IPS-18c (cell line): ENCODE measurements around the gene G6PD.
A peak's percentile ranks its signal among the peaks of the same experiment; 100 is the strongest.

ENCODE experiments used
- H3K4me3 ChIP-seq: 2 replicates; pipeline ENCODE4 v1.7.0; 2013; ENCODE audit warnings: low read depth, mild to moderate bottlenecking, low read length, moderate library complexity; ENCODE audit not compliant: insufficient read depth
- H3K9me3 ChIP-seq: one replicate; pipeline ENCODE4 v1.6.1; 2013; ENCODE audit warnings: mild to moderate bottlenecking, low read length, moderate library complexity; ENCODE audit not compliant: control insufficient read depth, insufficient read depth

The G6PD gene

DNA sequence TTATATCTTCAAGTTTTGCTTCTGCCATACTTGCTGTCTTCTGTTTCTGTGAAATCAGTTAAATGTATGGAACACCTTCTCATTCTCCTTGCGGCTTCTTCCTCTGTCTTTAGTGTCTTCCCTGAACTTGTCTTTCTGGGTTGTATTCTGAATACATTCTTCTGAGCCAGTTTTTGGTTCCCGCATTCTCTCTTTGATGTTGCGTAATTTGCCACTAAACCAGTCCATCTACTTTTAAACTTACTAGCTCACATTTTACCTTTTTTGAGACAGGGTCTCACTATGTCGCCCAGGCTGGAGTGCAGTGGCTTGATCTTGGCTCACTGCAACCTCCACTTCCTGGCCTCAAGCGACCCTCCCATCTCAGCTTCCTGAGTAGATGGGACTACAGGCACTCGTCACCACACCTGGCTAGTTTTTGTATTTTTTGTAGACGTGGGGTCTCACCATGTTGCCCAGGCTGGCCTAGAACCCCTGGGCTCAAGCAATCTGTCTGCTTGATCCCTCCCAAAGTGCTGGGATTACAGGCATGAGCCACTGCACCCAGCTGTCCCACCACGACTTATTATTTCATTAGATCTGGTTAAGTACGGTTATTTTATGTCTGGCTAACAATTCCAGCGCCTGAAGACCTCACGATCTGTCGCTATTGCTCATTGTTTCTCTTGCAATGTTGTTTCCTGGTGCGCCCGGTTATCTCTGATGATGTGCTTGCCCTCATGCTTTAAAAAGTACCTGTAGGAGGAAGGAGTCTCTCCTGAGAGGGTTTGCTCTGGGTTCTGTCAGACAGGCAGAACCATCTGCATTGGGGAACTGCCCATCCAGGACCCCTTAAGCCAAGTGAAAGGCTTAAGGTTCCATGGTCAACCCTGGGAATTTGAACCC lies 20.8 kb downstream of the G6PD start:
- Histone ChIP-seq H3K4me3 (no peak overlapping the region), H3K9me3 (peaks cover 16% of the 10 kb centered on the region)

- H3K4me3 ChIP-seq, result no peak overlapping the region
- H3K9me3 ChIP-seq, result peaks cover 7% of the 10 kb centered on the region
These were observed 27.3 kb downstream of the G6PD start for GRCh38 chrX:154519389-154519788.

- peaks cover 7% of the 10 kb centered on the region for H3K9me3 ChIP-seq
- peak overlapping the region; percentile 40 for H3K4me3 ChIP-seq
These were observed 29.4 kb downstream of the G6PD start for GRCh38 chrX:154517101-154517781.

- Histone ChIP-seq H3K9me3 (peaks cover 7% of the 10 kb centered on the region), H3K4me3 (peak overlapping the region; percentile 40)
These were observed 30.0 kb downstream of the G6PD start for GRCh38 chrX:154516656-154517100.

DNA sequence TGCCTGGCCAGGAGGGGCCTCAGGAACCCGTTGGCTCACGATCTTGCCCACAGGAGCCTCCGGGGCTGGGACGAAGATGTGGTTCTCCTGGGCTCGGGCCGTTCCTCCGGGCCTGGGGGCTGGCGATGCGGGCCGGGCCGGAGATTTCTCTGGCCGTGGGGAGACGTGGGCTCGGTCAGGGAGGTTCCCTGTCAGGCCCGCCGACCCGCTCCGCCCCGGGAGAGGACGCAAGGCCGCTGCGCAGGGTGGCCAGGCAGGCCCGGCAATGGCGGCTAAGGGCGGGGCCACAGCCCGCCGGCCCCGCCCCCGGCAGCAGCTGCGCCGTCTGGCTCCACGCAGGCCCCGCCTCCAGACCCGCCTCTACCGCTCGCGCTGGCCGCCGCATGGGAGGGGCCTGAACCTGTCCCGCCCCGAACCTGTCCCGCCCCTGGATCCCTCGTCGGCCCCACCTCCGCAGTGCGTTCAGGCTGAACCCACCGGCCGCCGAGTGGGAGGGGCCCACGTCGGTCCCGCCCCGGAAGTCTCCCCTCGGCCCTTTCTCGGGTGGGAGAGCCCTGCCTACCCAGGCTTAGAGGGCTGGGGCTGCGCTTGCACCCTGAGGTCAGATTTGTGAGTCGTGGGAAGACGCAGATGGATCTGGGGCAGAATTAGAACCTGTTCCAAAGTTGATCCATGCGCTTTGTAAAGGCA lies 30.5 kb downstream of the G6PD start, which contains the start of gene FAM3A:
Gene FAM3A, minus strand, starts transcription at position 267 of the 690 bp plus-strand sequence. CDS start 460 bp downstream, outside the sequence.
- peaks cover 7% of the 10 kb centered on the region for H3K9me3 ChIP-seq
- H3K4me3 ChIP-seq, result peak within 1 kb of the TSS; percentile 68

DNA sequence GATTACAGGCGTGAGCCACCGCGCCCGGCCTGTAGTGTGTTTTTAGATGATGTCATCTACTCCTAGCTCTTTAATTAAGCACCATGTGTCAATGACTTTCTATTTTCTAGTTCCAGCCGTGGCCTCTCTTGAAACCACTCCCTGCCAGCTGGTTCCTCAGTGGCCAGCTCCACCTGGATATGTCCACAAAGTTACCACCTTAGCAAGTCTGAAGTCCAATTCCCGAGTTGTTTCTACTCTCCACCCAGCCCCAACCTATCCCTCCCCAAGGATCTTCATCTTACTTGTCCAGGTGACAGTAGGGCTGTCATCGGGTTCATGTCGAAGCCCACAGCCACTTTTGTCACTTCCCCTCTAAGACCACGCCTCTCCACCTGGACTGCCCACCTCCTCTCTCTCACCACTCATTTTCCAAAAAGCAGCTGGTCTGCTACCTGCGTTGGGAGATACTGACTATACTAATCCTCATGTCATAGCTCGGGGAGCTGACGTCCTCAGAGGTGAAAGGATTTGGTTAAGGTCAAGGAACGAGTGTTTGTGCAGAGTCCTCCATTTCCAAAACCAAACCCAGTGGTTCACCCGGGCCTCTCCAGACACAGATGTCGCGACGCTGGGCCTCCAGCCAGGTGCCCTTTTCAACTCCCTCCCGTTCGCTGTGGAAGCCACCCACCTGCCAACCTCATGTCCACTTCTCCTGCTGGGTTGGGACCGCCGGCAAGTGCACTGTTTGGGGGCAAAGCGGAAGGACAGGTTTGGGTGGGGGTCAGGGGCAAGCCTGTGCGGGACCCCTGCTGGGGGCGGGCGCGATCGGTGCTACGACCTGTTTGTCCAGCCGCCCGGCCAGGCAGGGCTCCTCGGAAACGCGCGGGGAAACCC lies 31.3 kb downstream of the G6PD start:
- peak overlapping the region; percentile 68 for H3K4me3 ChIP-seq
- H3K9me3 ChIP-seq, result peaks cover 7% of the 10 kb centered on the region

DNA sequence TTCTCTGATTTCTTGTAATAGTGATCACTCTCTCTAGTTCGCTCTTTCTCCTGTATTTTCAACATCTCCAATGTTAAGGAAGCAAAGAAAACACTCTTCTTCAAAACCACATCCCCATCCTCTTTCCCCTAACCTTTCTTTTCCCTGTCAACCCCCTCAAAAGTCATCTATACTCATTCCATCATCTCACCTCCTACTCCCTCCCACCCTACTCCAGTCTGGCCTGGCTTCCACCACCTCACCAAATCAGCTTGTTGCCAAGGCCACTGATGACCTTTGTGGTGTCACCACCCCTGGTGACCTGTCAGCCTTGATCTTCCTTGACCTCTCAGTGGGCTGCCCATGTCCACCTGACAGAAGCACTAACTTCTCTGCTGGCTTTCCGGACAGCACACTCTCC lies 32.9 kb downstream of the G6PD start:
- H3K9me3 ChIP-seq, result peaks cover 9% of the 10 kb centered on the region
- no peak overlapping the region for H3K4me3 ChIP-seq

DNA sequence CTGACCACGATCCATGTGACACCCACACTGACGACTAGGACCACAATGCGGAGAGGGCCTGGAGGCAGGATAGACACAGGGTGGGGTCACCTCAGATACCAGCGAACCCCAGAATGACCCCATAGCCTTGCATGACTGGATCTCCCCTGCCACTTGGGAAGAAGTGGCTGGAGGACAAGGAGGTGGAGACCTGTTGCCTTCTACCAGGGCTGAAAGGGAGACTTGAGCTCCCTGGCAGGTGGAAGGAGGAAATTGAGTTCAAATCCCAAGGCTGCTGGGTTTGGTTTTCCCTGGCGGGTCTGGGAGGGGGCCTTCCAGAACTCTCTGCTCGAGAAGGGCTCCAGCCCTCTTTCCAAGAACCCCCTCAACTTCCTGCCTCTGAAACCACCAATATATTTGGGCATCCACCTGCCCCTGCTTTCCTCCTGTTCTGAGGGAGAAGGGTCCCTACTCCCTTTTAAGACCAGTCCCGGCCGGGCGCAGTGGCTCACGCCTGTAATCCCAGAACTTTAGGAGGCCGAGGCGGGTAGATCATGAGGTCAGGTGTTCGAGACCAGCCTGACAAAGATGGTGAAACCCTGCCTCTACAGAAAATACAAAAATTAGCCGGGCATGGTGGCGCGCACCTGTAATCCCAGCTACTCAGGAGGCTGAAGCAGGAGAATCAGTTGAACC lies 33.6 kb downstream of the G6PD start:
- no peak overlapping the region for H3K4me3 ChIP-seq
- peaks cover 9% of the 10 kb centered on the region for H3K9me3 ChIP-seq

- H3K9me3 ChIP-seq, result peaks cover 9% of the 10 kb centered on the region
These were observed 34.9 kb downstream of the G6PD start for GRCh38 chrX:154511761-154512160.

DNA sequence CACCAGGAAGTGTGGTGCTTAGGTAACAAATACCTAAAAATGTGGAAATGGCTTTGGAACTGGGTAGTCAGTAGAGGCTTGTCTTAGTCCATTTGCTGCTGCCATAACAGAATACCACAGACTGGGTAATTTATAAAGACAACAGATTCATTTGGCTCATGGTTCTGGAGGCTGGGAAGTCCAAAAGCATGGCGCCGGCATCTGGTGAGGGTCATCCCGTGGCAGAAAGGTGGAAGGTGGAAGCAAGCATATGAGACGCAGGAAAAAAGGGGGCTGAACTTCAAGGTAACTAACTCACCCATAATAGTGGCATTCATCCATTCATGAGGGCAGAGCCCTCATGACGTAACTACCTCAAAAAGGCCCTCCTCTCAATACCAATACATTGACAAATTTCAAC lies 37.2 kb downstream of the G6PD start:
- H3K9me3 ChIP-seq, result peaks cover 19% of the 10 kb centered on the region
- no peak overlapping the region for H3K4me3 ChIP-seq

More at GRCh38 chrX:154511761-154512160, 34.9 kb downstream of the G6PD start:
- no peak overlapping the region for H3K4me3 ChIP-seq

DNA sequence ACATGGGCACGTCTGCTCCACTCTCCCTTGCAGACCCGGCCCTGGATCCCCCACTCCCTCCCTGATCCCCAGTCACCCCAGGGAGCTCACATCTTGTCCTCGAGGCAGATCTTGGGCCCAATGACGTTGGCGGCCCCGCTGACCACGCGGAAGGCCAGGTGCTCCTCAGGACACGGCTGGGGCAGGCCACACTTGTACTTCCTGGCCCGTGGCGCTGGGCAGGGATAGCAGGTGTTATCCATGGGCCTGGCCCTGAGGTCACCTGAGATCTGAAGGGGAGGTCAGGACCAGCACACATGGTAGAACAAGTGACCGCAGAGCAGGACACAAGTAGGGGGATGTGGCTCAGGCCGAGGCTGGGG lies 38.3 kb downstream of the G6PD start:
- no peak overlapping the region for H3K4me3 ChIP-seq
- peaks cover 19% of the 10 kb centered on the region for H3K9me3 ChIP-seq

GRCh38 chrX:154507673-154508383 lies 38.8 kb downstream of the G6PD start:
- Histone ChIP-seq H3K9me3 (peaks cover 19% of the 10 kb centered on the region), H3K4me3 (no peak overlapping the region)

DNA sequence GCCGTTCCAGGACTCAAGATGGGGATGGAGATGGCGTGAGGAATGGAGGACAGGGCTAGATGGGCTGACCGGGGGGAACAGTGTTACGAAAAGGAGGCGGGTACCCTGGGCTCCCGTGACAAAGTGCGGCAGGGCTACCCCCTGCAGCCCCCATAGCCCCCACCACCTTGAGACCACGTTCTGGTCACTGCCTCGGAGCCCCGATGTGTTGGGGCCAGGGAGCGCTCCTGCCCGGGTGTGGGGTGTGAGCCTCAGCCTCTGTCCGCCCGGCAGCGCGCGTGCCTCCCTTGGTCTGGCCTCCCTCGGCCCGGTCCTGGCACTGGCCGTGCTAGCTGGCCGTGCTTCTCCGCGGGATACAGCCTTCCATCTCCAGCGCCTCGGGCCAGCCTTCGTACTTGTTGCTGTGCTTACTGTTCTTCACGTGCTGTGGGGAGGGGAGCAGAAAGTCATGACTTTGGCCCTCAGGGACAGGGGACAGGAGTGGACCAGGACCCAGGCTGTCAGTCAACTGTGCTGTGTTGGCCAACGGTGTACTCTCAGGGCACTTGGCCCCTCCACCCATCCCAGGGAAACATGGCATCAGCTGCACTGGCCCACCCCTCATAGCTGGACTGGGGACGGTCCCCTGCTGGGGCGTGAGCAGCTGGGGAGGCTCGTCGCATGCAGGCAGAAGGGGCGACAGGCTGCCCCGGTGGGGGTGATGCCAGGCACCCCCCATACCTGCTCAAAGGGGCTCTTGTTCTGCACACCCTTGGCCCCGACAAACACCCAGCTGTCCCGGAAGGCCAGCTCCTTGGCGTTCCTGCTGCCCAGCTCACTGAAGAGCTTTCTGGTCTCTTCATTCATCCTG lies 39.9 kb downstream of the G6PD start:
- no peak overlapping the region for H3K4me3 ChIP-seq
- peaks cover 19% of the 10 kb centered on the region for H3K9me3 ChIP-seq

DNA sequence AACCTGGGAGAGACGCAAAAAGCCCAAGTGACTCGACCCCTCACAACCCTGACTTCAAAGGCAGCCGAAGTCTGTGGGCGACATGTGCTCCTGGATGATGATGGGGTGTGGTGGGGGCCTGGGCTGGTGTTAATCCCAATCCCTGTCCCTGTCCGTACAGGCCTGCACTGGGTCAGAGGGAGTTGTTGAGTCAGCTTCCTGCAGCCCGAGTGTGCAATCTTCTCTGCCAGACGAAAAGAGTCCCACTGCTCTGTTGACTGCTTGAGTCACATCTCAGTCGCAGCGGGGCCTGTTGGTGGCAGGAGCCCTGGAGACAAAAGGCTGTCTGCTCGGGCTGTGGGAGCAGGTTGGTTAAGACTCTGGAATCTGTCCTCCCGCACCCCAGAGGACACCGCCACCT lies 40.9 kb downstream of the G6PD start:
- H3K4me3 ChIP-seq, result no peak overlapping the region
- H3K9me3 ChIP-seq, result peaks cover 19% of the 10 kb centered on the region

GRCh38 chrX:154502989-154503388 lies 43.7 kb downstream of the G6PD start:
- Histone ChIP-seq H3K9me3 (peaks cover 17% of the 10 kb centered on the region), H3K4me3 (no peak overlapping the region)
